GM18499 (cell line): ENCODE measurements around the gene SH2B2.
"Not testable (repeated sequence)": the region's sequence is repeated elsewhere in the genome, so short reads cannot be mapped to it uniquely, and the experiment has no call there.

Experiments
- ATAC-seq: cut with Tn5 transposase; IDR thresholded peaks from one replicate; pipeline ENCODE4 v1.9.1; 2021; ENCODE audit warnings: moderate number of reproducible peaks; ENCODE audit not compliant: insufficient read depth, unreplicated experiment

Gene SH2B2

DNA sequence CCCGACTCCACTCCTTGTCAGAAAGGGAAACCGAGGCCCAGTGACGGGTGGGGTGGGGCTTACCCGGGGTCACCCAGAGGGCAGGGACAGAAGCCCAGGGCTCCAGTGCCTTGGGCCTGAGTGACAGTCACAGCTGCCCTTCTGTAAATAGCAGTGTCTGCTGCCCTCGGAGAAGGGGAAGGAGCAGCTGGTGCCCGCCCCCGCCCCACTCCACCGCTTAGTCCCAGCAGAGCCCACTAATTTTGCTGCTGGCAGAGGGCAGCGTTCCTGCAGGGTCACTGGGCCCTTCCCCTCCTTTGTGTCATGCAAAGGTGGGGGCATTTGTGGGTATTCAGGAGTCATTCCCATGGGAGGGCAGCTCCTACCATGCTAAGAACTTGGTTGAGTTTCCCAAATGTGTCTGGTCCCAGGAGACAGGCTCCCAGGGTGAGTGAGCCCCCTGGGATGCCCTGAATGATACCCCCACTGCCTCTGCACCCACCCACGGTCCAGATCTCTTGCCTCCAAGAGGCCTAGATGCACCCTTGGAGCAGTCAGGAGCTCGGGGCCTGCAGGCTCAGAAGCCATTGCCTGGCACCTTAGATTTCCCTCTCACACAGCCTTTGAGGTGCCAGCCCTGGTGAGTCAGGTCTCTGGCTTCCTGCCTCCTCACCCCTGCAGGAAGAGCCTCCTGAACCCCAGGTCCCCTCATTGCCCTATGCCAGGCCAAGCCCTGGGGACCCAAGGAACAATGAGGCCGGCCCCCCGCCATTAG lies 17.2 kb downstream of the SH2B2 start:
- no peak for ATAC-seq

DNA sequence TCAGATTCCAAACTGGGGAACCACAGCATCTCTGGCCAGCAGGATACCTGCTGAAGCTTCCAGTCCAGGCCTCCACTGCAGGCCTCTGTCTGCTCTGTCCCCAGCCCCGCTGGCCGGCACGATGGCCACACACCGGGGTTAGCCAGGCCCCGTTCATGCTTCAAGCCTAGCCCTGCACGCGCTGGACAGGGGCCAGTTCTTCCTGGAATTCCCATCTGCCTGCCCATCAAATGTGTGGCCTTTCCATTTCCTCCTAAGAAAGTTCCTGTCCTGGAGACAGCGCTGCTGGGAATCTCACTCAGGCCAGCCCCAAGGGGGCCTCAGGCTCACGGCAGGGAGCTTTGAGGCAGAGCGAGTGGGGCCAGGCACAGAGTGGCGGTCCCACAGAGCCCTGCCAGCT lies 18.0 kb downstream of the SH2B2 start:
- ATAC-seq: no peak

DNA sequence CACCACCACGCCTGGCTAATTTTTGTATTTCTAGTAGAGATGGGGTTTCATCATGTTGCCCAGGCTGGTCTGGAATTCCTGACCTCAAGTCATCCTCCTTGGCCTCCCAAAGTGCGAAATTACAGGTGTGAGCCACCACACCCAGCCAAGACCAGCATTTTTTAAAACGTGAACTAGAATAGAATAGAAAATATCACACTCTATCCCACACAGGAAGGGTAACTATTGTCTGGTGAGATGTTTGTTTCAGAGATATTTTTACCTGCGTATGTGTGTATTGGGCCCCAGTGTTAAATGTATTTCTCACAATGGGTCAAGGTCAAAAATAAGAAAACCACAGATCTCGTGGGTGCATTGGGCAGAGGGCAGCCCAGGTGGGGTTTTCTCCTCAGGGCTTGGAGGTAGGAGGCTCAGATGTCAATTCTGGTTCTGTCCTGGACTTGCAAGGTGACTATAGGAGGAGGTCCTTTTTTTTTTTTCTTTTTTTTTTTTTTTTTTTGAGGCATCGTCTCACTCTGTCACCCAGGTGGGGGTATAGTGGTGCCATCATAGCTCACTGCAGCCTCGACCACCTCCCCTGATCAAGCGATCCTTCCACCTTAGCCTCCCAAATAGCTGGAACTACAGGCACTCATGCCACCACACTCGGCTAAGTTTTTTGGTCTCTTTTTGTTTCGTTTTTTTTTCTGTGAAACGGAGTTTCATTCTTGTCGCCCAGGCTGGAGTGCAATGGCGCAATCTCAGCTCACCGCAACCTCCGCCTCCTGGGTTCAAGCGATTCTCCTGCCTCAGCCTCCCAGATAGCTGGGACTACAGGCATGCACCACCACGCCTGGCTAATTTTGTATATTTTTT lies 19.0 kb downstream of the SH2B2 start:
- ATAC-seq: peak; percentile 28

DNA sequence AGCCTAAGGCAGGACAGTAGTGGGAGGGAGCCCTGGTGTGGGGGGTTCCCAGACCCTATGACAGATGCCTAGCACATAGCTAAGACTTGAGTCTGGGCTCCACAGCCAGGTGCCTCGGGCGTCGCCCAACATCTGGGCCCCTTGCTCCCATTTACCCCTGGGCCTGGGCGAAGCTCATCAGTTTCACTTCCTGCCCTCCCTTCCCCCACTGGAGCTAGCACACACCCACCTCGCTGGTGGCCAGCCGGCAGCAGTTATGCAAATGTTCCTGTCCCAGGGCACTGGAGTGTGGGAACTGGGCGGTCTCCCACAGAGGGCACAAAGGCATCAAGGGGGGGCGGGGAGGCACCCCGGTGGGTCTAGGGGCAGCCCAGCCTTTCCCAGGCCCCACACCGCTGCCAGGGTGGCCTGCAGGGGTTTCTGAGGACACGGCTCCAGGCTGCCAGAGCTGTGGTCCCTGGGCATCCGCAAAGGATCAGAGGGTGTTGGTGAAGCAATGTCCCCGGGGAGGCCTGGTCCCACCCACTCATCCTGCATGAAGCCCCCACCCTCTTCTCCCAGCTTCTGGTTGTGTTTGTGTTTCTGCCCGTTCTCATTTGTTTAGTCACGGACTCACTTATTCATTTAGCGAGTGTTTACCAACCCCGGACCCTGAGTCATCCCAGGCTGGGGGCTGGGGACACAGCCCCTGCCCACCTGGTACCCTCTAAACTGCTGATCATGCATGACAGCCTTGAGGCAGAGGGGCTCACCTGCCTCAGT lies 20.4 kb downstream of the SH2B2 start:
- ATAC-seq: peak; percentile 49

DNA sequence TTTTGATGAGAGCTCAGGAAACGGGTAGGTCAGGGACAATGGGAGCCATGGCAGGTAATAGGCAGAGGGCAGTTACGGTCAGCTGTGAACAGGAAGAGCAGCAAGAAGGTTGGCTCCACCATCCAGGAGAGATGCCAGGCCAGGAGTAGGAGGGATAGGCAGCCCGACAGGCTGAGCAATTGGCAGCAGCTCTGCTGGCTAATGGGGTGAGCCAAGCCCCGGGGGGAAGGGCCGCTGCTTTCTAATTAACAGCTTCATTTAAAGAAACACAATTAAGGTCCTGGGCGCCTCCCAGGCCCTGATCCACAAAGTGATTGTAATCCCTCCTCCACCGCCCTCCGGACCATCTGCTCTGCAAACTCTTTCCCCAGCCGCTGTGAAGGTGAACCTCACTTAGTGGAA lies 23.7 kb downstream of the SH2B2 start:
- no peak for ATAC-seq

DNA sequence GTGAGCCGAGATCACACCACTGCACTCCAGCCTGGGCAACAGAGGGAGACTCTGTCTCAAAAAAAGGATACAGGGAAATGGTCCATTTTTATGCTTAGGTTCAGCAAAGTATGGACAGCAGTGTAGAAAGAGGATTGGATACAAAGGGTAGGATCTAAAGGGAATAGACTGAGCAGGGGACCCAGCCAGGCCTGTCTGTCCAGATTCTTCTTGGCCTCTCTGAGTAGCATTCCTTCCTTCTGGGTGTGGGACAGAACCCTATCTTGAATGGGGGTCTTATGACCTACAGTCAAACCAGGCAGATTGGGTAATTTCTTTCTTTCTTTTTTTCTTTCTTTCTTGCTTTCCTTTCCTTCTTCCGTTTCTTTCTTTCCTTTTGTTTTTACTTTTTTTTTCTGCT lies 25.6 kb downstream of the SH2B2 start:
- ATAC-seq: no peak

DNA sequence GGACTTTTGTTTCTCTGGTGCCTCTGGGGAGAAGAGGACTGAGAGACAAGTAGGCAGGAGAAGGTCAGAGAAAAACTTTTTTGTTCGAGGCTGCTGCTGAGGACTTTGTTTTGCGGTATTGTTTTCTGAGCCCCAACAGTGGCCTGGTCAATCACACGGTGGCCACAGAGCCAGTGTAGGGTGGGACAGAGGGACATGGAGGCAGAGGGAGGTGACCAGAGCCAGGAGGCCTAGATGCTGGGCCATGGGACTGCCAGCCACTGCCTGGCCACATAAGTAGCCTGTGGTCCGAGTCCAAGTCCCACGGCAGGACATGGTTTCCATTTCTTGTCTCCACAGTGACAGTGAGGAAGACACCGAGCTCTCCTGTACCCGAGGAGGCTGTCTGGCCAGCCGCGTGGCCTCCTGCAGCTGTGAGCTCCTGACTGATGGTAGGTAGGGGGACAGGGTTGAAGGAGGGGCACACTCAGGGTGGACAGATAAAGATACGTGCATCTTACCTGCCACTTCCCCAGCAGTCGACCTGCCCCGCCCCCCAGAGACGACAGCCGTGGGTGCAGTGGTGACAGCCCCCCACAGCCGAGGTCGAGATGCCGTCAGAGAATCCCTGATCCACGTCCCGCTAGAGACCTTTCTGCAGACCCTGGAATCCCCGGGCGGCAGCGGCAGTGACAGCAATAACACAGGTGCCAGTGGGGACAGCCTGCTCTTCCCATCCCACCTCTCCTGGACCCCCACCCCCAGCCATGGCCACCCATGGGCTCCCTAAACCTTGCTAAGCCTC lies 27.5 kb downstream of the SH2B2 start:
- no peak for ATAC-seq

DNA sequence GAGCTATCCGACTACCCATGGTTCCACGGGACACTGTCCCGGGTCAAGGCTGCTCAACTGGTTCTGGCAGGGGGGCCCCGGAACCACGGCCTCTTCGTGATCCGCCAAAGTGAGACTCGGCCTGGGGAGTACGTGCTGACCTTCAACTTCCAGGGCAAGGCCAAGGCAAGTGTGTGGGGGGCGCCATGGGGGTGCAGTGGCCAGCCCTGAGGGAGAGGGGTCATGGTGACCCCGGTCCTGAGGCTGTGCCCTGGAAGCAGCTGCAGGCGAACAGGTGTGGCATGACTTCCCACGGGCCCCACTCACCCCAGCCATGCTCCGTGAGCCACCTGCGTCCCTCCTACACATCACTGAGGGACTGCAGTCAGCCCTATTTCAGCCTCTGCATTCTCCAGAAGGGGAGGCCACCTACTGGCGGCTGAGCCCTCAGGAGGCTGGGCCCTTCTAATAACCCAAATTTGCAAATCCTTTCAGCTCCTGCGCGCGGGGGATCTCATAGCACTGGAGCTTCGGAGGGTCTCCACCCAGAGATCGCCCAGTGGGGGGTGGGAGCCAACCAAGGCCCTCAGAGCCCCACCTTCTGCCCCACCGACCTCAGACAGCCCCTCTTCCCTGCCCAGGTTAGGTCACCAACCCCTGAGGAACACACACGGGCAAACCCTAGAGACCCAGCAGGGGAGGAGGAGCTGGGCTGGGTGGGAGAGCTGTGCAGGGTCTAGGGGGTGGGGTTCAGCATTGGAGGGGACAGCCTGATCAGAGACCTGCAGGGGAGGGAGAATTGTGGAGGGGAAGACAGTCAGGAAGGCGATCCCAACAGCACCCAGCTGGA lies 30.8 kb downstream of the SH2B2 start:
- ATAC-seq: no peak

DNA sequence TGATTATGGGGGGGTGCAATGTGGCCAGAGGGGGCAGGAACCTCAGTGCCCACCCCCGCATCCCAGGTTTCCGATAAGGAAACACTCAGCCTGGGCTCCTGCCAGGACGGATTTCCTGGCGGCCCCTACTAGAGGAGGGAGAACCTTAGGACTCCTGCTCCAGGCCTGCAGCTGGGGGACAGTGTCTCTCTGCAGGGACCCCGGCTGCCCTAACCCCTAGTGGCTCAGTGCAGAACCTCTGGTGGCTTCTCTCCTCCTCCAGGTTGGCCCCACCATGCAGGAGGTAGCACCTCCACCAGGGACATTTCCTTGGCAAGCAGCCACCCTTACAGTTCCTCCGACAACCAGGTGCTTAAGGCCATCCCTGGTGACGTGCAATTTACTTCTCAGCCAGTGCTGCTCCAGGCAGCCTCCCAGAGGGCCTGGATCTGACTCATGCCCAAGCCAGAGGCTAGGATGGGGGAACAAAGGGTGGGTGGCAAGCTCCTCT lies 31.9 kb downstream of the SH2B2 start:
- no peak for ATAC-seq

DNA sequence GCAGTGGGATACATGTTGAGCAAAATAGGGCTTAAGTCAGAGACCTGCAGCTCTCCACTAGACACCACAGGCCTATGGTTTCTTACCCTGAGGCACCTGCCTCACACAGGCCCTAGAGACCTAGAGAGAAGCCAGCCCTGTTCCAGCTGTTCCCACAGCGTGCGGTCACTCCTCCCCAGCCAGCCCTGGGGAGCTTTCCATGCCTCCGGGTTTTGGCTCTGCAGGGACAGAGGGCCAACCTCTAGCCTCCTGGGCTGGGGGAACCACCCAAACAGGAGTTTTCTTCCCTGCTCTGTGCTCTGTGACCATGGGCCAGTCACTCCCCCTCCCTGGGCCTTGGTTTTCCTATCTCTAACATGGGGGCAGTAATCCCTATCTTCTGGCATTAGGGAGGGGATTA lies 33.0 kb downstream of the SH2B2 start:
- ATAC-seq: no peak

DNA sequence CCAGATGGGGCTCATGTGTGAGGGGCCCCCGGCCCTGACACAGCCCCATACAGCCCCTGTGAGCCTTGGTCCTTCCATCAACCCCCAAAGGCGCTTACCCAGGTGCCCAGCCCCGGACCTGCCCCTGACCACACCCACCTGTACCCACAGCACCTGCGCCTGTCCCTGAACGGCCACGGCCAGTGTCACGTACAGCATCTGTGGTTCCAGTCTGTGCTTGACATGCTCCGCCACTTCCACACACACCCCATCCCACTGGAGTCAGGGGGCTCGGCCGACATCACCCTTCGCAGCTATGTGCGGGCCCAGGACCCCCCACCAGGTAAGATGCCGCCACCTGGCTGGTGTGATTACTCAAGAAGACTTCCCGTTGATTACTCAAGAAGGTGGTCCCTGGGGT lies 33.5 kb downstream of the SH2B2 start:
- ATAC-seq: no peak

DNA sequence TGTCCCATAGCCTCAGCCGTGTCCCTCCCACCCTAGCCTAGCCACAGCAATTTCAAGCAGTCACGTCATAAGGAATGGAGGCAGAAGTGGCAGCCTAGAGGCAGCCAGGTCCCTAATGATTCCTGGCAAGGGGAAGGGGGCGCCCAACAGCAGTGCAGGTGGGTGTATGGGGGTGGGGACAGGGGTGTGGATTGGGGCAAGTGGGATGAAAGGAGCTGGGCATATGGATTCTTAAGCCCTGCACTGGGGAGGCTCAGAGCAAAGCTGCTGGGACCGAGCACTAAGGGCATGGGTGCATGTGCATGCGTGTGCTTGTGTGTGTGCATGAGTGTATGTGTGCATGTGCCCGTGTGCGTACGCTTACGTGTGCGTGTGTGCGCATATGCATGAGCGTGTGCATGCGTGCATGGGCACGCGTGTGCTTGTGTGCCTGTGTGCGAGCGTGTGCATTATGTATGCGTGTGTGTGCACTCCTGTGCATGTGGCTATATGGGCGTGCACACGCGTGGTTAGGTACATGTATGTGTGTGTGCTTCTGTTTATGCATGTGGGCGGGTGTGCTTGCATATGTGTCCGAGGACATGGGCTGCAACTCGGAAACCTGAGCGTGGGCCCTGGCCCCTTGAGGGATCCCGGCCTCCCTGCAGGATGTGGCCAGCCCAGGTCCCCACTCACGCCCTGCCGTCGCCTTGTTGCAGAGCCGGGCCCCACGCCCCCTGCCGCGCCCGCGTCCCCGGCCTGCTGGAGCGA lies 34.1 kb downstream of the SH2B2 start:
- no peak for ATAC-seq

DNA sequence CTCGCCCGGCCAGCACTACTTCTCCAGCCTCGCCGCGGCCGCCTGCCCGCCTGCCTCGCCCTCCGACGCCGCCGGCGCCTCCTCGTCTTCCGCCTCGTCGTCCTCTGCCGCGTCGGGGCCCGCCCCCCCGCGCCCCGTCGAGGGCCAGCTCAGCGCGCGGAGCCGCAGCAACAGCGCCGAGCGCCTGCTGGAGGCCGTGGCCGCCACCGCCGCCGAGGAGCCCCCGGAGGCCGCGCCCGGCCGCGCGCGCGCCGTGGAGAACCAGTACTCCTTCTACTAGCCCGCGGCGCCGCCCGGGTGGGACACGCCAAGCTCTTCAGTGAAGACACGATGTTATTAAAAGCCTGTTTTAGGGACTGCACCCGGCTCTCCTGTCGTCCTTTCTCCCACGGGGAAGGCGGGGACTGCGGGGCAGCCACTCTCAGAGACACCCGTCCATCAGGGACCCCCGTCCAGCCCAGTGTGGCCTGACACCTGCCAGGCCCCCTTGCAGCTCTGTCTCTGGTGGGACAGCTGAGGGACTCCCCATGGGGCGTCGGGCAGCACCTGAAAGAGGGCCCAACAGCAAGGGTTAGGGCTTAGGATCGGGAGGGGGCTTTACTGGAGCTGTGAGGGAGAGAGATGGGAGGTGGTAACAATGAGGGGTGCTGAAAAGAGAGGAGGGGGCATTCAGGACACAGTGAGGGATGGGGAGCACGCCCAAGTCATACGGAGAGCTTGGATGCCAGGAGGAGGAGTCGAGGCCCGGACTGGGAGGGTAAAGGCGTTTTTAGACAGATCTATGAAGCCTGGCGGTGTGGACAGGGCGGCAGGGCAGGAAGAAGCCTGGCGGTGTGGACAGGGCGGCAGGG lies 34.9 kb downstream of the SH2B2 start:
- no peak for ATAC-seq

DNA sequence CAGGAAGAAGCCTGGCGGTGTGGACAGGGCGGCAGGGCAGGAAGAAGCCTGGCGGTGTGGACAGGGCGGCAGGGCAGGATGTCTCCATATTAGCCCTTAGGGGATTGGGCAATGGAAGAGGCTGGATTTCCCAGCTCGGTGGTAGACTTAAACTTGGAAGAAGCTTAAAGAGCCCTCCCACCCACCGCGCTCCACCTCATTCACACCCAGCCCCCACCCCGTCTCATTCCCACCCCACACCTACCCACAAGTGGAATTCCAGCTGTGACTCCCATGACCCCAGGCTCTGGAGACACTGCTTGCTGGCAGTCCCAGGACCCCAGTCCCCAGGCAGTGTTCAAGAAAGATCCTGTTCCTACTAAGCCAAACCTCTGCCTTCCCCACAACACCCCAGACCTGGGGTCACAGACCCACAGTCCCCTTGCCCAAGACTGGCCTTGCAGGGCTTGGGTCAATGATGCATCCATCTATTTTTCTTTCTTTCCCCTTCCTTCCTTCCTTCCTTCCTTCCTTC lies 35.6 kb downstream of the SH2B2 start:
- ATAC-seq: no peak

DNA sequence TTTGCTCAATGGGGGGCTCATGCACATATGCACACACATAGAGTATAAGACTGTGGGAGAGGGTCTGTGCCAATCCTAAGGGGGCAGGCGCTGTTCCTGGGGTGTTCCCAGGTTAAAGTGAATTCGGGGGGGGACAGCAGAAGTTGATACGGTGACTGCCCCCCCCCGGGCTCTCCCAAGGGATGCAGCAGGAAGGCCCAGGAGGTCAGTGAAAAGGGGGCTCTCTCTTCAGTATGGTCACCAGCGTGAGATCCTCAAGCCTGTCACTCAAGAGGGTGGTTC lies 37.2 kb downstream of the SH2B2 start:
- no peak for ATAC-seq

DNA sequence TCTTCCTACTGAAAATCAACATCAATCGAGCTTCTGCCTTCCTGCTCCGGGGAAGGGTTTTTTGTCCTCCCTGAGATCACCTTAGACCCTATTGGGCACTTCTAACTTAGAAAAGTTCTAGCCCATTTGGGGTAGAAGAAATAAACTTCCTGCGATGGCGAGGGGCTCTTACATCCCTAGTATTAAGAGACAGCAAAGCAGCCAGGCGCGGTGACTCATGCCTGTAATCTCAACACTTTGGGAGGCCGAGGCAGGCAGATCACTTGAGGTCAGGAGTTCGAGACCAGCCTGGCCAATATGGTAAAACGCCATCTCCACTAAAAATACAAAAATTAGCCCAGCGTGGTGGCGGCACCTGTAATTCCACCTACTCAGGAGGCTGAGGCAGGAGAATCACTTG lies 38.4 kb downstream of the SH2B2 start:
- ATAC-seq: not testable (repeated sequence)

DNA sequence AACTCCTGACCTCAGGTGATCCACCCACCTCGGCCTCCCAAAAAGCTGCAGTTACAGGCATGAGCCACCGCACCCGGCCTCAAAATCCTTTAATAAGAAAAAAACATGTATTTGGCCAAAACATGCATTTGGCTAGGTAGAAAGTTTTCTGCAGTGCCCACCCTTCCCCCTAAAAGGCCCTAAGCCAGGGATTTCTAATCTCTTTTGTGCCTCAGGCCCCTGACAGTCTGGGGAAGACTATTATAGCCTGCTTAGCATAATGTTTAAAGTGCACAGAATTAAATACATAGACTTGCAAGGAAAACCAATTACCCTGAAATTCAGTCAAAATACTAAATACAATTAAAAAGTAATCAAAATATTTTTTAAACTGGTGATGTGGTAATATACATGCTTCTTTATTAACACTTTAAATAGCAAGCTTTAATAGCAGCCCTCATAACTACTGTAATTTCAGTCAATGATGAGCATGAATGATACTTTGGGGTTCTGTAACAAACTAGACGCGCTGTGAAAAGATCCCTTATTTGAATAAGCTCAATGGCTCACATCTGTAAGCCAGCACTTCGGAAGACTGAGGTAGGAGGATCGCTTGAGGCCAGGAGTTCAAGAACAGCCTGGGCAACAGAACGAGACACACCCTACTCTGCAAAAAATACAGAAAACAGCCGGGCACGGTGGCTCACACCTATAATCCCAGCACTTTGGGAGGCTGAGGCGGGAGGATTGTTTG lies 39.7 kb downstream of the SH2B2 start:
- ATAC-seq: no peak
